ELR (cell line): ENCODE data around the gene BAAT.
A peak's percentile ranks its signal among the peaks of the same experiment; 100 is the strongest.
"Not testable (repeated sequence)": the region's sequence is repeated elsewhere in the genome, so short reads cannot be mapped to it uniquely, and the experiment has no call there.

Source experiments
- DNase-seq: peaks from one replicate; pipeline ENCODE4 v3.0.0-alpha.2; 2015; ENCODE audit warnings: low read depth

BAAT gene

GRCh38 chr9:101384873-101385536 lies at the start of gene BAAT:
BAAT (minus strand) TSS chr9:101385006; CDS start chr9:101371404, 13,602 bp downstream.
- not testable (repeated sequence) for DNase-seq

DNA sequence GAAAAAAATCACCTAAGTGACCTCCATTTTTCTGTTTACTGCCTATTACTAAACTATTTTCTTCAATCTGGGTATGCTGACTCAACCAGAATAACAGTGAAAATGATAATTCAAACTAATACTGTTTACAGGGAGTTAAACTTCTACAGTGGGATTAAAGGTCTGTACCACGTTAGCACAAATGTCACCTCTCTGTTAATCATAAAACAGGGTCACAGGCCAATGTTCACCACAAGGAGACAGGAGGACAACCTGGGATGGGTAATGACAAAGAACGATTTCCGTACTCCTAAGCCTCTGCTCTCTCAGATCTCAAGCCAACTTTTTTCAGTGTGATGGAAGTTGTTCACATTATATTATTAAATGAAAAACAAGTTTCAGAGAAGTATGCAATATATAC lies 48.4 kb upstream of the BAAT start:
- no peak for DNase-seq

DNA sequence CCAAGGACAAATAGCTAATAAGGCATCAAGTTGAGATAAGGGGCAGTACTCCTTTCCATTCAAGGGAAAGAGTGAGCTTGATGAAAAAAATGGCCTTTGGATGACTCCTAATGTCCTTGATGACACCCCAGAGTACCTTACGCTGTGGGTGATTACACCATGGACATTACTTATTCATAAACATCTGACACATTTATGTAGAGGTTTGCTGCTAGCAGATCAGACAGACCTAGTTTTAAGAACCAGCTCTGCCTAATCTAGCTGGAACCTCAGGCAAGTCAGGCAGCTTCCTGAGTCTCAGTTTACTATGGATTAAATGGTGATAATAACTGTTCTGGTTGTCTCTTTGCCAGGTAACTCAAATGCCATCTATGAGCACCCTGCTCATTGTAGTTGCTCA lies 47.9 kb upstream of the BAAT start:
- DNase-seq, result no peak

- no peak for DNase-seq
These were observed 47.4 kb upstream of the BAAT start for GRCh38 chr9:101432171-101432570.

DNA sequence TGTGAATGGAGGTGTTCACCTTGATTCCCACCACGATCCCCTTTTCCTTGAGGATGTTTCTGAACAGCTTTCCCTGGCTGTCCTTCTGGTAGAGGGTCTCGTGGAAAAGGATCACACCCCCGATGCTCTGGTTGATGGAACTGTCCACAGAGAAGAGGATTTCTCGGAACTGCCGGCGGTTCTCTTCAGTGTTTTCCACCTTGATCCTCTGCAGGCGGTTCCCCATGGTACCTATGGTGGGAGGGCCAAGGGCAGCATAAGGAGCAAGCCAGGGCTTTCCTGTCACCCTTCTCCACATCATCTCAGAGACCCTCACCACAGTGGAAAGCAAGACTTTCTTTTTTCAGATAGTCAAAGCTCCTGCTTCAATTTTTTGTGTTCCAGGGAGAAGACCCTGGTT lies 44.9 kb upstream of the BAAT start:
- DNase-seq, result no peak

DNA sequence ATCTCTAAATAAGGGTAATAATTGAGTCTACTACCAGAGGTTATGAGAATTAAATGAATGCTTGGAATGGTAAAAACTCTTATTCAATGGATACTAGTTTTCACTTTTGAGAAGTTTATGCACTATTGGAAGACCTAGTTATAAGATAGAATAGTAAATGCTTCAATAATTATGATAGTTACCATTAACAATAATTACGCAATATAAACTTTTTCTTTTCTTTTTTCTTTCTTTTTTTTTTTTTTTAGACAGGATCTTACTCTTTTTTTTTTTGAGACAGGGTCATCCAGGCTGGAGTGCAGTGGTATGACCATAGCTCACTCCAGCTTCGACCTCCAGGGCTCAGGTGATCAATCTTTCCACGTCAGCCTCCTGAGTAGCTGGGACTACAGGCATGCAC lies 44.1 kb upstream of the BAAT start:
- no peak for DNase-seq

GRCh38 chr9:101427957-101428655 lies 43.3 kb upstream of the BAAT start:
- no peak for DNase-seq

GRCh38 chr9:101427358-101427757 lies 42.6 kb upstream of the BAAT start:
- DNase-seq, result no peak

DNA sequence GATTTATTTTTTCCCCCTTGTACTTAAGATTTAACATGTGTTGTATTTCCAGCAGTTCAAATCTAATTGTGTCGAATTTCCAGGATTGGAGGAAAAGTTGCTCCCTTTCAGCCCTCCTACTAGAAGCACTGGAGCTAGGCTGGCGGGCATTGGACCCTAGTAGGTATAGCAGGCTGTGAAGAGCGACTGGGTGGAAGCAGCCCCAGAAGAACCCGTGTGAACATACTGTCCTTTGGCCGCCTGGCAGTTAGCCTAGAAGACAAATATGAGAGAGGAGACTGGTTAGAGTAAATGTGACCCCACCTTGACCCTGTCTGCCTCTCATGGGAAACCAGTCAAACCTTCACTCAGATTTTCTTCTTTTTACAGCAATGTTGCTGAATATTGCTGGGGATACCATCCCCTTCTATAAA lies 36.9 kb upstream of the BAAT start:
- no peak for DNase-seq

- no peak for DNase-seq
These were observed 35.1 kb upstream of the BAAT start for GRCh38 chr9:101419863-101420262.

DNA sequence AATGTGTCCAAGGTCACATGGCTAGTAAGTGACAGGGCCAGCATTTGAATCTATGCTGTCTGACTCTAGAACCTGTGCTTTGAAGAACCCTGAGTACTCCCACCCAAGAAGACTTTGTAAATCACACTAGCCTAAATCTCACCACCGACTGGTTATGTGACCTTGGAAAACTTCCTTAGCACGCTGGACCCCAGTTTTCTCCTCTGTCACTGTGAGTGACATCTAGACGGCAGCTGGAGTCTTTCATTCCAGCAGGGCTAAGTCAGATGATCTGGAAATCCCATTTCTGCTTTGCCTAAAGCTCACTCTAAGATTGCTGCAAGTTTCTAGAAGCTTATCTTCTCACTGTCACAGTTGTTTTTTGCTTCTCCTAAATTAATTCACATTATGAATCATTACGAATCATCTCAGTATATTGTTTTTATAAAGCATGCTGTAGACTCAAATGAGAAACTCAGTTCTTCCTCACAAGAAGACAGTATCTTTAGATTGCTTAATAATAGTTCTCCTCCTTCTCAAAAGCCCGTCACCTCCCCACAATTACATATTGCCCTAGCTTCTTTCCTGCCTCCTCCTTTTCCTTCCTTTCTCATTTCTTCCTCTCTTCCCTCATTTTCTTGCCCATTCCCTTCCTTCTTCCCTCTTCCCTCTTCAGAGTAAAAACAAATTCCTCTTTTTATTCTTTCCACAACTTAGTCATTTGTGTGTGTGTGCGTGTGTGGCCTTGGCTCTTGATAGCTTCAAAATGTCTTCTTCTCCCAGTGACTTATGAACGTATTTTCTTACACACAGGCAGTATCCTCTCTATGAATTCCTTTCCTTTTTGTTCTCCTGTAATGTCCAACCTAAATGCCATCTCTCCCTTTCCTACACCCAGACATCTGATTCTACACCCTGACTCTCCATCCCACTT lies 34.0 kb upstream of the BAAT start:
- no peak for DNase-seq

DNA sequence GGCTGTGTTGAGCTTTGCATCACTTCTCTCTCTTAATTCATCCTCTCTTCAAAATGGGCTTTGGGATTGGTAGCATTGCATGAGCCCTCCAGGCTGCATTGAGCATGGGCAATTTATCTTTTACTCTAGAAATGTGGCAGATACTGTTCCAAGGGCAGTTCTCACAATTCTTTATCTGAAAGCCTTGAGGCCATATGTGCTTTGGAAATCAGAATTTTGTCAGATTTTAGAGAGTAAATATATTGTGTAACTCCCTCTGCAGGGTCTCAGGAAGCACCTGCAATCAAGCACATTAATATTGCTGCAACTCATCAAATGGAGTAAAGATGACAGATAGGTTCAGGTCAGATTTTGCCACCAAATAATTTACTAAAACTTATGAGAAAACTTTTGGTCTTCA lies 33.2 kb upstream of the BAAT start:
- no peak for DNase-seq

DNA sequence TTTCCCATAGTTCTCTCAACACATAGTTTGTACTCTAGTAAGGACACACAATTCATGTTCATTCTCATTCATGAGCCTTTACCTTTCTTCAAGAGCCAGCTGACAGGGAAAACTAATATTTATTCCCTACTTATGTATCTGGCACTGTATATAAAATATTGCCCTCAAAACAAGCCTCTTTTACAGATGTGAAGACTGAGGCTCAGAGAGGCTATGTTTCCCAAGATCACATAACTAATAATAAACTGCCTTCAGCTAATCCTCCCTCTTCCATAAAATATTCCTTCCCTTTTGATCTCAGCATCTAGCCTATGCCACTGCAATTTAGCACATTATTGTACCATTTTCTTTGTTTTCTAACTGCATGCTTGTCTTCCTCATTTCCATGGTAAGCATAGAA lies 32.6 kb upstream of the BAAT start:
- DNase-seq, result no peak

DNA sequence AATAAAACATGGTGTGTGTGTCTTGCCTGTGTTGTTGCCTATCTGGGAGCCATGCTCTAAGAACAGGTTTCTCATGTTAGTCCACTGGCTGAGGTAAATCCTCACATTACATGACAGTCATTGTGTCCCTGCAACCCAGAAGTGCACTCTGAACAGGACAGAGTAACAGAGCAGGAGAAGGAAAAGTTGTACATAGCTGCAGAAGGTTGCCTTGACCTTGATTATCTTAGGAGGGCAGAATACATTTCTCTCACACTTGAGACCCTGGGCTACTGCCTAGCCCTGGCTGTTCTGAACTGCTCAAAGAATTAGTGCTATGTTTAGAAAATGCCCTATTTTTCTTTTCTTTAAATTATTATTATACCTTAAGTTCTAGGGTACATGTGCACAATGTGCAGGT lies 30.8 kb upstream of the BAAT start:
- DNase-seq, result no peak

GRCh38 chr9:101414839-101415238 lies 30.0 kb upstream of the BAAT start:
- no peak for DNase-seq

GRCh38 chr9:101409079-101409477 lies 24.3 kb upstream of the BAAT start:
- DNase-seq, result peak; percentile 19

- no peak for DNase-seq
These were observed 23.7 kb upstream of the BAAT start for GRCh38 chr9:101408374-101409078.

GRCh38 chr9:101403516-101404285 lies 18.9 kb upstream of the BAAT start:
- no peak for DNase-seq

GRCh38 chr9:101400120-101400519 lies 15.3 kb upstream of the BAAT start:
- no peak for DNase-seq

- peak; percentile 12 for DNase-seq
These were observed 14.8 kb upstream of the BAAT start for GRCh38 chr9:101399643-101399970.

- DNase-seq, result no peak
These were observed 14.3 kb upstream of the BAAT start for GRCh38 chr9:101398930-101399642.
